HG03025 (cell line): ENCODE results near the gene WDR26.
"Not testable (repeated sequence)": the region's sequence is repeated elsewhere in the genome, so short reads cannot be mapped to it uniquely, and the experiment has no call there.

Experiments
- ATAC-seq: cut with Tn5 transposase; IDR thresholded peaks from one replicate; pipeline ENCODE4 v1.9.1; 2021; ENCODE audit warnings: mild to moderate bottlenecking, moderate library complexity; ENCODE audit not compliant: unreplicated experiment, low FRiP score

WDR26 gene

DNA sequence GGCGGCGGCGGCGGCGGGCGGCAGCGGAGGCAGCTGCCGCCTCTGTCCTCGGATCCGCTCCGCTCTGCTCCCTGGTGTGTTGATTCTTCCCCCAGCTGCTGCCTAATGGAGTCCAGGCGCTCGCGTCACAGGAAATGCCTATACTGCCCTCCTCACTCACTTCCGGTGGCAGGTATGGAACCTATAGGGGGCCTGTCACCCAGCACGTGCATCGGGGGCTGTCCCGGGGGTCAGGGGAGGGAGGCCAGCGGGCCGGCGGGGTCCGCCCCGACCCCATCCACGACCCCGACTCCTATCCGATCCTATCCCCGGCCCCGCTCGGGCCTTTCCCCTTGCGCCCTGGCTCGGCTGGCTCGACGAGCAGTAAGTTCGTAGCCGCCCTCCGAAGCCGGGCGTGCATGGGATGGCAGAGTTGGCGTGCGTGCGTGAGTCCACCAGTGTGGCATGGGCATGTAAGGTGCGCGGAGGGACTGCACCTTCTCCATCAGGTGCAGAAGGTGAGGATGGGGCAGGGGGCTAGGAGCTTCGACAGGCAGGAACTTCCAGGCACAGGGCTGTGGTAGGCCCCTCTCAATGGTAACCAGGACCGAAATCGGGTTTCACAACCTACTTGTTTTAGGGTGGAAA, at the start of gene WDR26:
TSS of gene WDR26 (minus strand) at position 107 of the 627 bp plus-strand sequence.
- ATAC-seq = peak; percentile 85

DNA sequence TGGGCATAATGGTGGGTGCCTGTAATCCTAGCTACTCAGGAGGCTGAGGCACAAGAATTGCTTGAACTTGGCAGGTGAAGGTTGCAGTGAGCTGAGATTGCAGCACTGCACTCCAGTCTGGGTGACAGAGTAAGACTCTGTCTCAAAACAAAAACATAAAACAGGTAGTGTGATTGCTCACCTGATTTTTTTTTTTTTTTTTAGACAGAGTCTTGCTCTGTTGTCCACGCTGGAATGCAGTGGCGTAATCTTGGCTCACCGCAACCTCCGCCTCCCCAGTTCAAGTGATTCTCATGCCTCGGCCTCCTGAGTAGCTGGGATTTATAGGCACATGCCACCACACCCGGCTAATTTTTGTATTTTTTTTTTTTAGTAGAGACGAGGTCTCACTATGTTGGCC, 48.6 kb upstream of the WDR26 start:
- ATAC-seq = not testable (repeated sequence)

DNA sequence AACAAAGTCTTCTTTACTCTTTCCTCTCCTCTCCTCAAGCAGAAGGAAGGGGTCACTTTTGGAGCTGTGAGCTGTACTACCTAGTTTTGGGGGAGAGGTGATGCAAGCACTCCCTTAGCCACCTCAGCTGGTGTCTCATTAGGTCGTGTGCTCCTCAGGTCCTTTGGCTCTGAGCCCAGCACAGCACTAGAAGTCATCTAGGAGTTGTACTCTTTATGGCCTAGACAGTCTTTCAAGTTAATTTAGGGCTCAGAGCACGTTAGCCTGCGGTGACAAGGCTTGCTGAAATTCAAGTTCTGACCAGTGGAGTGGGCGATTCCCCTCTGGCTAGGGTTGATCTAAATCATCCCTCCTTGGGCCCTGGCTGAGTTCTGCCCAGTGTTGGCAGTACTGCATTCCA, 48.0 kb upstream of the WDR26 start:
- no peak for ATAC-seq

DNA sequence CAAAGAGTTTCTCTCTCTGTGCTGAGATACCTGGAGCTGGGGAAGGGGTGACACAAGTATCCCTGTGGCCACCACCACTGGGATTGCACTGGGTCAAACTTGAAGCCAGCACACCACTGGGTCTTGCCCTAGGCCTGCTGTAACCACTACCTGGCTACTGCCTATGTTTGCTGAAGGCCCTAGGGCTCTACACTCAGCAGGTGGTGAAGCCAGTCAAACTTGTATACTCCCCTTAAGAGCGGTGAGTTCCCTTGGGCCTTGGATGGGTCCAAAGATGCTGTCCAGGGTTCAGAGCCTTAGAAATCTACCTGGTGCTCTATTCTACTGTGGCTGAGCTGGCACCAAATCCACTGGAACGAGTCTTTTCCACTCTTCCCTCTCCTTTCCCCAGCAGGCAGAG, 47.0 kb upstream of the WDR26 start:
- ATAC-seq = no peak

DNA sequence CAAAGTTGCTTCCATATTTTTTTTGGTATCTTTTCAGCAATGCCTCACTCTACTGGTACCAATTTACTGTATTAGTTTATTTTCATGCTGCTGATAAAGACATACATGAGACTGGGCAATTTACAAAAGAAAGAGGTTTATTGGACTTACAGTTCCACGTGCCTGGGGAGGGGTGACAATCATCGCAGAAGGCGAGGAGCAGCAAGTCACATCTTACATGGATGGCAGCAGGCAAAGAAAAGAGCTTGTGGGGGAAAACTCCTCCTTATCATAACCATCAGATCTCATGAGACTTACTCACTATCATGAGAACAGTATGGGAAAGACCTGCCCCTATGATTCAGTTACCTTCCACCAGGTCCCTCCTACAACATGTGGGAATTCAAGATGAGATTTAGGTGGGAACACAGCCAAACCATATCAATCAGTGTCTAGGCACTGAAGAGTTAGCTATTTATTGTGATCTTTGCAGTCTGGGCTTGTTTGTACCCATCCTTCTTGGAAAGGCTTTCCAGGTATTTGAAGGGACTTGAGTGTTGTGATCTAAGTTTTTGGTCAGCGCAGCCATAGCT, 46.4 kb upstream of the WDR26 start:
- not testable (repeated sequence) for ATAC-seq

DNA sequence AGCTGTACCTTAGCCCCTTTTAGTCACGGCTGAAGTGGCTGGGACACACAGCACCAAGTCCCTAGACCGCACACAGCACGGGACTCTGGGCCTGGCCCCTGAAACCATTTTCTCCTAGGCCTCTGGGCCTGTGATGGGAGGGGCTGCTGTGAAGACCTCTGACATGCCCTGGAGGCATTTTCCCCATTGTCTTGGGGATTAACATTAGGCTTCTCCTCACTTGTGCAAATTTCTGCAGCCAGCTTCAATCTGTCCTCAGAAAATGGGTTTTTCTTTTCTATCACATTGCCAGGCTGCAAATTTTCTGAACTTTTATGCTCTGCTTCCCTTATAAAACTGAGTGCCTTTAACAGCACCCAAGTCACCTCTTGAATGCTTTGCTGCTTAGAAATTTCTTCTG, 45.6 kb upstream of the WDR26 start:
- ATAC-seq = not testable (repeated sequence)

DNA sequence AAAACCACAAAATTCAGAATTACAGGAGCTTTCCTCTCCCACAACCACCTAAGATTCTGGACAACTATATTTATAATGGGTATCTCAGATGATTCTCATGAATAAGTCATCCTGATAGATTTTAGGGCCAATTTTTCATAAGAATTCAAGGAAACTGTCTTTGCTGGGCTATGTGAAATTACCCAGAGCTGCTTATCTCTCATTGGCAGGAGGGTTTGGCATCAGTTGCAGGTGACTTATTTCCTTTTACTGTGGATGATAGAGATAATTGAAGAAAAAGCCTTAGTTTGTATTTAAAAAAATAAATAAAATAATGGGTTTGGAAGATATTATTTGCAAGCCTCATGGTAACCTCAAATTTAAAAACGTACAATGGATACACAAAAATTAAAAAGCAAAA, 38.2 kb upstream of the WDR26 start:
- ATAC-seq = no peak

DNA sequence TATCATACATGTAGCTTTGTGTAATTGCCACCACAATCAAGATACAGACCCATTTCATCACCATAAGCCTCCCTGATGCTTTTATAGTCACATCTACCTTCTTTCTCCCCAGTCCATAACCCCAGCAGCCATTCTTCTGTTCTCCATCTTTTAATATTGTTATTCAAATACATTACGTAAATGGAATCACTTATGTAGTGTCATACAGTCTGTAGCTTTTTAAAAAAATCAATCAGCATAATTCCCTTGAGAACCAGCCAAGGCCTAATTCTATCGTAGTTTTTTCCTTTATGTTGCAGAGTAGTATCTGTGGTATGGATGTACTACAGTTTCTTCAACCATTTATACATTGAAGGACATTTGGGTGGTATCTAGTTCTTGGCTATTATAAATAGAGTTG, 31.6 kb upstream of the WDR26 start:
- no peak for ATAC-seq

DNA sequence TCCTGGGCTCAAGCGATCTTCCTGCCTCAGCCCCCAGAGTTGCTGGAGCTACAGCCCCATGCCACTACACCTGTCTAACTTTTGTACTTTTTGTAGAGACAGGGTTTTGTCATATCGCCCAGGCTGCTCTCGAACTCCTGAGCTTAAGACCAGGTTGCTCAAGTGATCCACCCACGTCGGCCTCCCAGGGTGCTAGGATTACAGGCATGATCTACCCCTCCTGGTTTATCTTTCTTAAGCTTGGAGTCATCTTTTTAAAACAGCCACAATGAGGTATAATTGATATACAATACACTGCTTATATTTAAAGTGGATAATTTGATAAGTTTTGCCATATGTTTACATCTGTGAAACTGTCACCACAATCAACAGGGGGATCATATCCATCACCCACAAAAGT, 25.4 kb upstream of the WDR26 start:
- ATAC-seq = no peak

DNA sequence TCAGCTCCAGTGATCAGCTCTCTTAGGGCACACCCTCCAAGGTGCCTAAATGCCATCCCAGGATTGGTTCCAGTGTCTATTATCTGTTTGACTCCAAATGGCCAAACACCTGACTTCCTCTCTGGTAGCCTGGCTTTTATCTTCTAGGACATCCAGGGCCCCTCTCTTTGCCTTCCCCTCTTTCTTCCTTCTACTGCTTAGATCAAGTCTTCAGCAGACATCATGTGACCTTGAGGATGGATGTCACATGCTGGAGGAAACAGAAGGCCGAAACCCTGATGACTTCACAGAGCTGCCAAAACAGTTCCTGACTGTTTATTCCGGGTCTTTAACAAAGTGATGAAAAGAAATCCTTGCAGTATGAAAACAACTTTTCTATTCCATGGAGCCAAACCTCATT, 24.4 kb upstream of the WDR26 start:
- ATAC-seq = no peak

DNA sequence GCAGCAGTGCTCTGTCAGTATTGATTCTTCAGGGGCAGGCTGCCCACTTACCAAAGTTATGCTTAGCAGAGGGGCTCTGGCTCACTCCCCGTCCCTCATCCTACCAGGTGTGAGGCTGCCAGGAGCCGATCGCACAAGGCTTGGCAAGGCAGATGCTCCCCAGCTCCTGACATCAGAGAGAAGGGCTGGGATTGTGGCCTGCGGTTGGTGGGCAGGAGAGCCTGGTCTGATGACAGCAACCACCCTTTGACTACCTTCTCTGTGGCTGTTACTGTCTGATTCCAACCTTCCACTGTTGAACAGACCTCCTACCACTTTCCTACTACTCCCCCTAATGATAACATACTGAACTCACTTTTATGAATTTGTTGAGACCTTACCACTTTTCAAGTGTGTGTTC, 23.7 kb upstream of the WDR26 start:
- no peak for ATAC-seq

DNA sequence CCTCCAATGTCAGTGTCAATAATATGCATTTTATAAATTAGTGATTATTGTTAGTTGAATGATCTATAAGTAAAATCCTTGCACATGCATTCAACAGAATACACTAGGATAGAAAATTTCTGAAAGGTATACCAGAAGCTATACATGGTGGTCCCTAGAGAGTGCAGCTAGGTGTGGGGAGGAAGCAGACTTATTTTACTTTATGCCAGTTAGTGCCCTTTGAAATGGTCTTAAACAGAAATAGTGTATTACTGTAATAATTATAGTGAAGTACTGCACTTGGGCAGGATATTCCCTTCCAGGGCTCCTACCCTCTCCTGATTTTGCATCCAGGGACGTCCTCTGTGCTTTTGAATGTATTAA, 23.2 kb upstream of the WDR26 start:
- ATAC-seq = no peak

DNA sequence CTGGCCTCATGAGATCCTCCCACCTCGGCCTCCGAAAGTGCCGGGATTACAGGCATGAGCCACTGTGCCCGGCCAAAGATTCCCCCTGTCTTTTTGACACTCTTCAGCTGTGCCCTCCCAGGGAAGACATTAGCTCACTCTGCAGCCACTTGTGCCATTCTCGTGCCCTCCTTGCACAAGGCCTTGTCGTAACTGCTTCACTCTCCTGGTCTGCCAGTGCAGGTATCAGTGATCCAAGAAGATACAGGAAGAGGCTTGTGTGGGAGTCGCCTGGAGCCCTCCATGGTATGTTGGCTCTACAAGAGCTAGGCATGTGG, 22.0 kb upstream of the WDR26 start:
- ATAC-seq = no peak

DNA sequence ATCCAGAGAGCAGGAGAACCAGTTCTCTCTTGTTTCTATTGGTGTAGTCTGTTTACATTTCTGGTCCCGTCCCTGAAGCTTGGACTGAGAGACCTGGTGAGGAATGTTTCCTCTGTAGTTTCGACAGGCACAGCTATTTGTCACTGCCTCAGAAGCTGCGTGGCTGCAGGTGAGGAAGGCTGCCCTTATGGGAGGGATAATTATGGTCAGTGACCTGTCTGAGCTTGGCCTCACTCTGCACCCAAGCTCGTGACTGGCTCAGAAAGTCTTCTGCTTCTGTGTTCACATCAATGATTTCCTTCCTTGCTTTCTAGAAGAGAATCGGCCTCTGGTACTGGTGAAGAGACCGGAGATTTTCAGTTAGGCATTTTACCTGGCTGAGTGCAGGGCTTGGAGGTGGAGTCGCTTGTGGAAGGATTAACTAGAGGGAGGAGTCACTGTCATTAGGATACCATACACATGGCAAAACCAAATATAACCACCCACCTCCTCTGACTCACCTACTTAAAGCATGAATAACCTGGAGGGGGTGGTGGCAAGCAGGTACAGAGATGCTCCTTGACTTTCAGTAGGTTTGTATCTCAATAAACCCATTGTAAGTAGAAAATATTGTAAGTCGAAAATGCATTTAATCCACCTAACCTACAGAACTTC, 19.9 kb upstream of the WDR26 start:
- ATAC-seq = no peak

DNA sequence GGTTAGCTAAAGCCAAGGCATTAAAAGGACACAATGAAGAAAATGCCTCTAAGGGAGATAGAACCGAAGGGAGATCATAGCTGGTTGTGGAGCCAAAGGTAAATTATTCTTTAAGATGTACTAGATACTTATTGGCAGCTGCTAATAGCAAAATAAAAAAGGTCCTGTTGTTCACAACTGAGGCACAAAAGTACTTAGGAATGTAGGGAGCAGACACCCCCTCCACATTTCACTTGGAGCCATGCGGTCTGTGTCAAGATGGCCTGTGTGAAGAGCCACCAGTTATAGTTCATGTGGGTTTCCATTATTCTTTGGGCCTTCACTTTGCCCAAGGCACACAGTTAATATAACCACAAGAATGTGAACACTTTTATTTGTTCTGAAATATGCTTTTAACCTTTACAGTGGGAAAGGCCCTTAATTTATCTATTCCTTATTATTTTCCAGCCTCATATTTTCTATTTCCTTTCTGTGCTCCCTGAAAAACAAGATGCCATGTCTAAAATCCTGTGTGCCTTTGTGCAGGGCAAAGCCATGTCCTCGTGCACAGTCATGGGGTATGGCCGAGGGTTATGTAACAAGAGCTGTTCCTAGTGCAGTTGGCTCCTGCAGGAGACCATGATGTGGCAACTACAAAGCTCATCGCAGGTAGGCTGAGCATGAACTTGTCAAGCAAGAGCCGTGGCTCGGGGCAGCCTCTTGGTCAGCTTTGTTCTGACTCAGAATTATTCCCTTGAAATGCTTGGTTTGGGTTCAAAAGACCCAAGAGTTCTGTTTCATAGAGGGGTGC, 16.2 kb upstream of the WDR26 start:
- no peak for ATAC-seq

DNA sequence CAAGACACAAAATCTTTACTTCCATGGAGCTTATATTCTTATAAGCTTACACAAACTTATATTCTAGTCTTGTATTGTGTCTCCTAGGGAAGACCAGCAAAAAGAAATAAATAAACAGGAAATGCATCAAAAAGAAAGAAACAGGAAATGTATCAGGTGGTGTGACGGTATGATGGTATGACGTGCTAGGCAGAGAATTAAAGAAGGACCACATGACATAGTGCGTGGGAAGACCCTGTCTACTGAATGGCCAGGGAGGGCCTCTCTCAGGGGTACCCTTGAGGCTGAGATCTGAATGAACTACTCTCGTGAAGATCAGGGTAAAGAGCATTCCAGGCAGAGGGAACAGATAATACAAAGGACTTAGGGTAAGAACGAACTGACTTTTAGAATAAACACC, 15.6 kb upstream of the WDR26 start:
- no peak for ATAC-seq

DNA sequence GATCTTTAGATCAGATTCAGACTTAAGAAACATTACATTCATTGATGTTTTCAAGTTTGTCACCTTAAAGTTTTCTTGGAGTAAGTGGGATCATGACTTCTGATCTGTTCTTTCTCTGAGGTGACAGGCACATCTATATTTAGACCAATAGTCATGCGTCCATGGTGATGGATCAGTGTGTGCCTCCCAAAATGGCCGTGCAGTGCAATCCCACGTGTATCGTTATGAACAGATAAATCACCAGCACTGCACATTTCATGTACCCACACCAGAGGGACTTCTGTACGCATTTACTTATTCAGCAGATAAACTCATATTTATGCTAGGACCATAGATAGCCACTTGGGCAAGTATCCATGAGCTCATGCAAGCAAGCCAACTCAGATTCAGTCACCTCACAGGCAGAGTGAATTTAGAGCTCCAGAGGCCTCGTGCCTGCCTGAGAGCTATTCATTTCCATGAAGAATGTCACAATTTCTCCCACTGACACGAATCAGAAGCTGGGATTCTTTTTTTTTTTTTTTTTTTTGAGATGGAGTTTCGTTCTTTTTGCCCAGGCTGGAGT, 13.9 kb upstream of the WDR26 start:
- no peak for ATAC-seq

DNA sequence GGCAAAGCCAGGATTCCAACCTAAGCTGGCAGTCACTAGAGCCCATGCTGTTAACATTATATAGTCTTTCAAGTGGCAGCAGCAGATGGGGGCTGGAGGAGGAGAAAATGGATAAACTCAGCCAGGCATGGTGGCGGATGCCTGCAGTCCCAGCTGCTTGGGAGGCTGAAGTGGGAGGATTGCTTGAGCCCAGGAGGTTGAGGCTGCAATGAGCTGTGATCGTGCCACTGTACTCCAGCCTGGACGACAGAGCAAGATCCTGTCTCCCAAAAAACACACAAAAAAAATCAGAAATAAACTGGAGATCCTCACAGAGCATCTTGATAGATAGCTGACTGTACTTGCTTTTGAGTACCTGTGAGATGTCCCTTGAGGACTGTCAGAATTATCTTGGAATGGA, 13.4 kb upstream of the WDR26 start:
- ATAC-seq = no peak

DNA sequence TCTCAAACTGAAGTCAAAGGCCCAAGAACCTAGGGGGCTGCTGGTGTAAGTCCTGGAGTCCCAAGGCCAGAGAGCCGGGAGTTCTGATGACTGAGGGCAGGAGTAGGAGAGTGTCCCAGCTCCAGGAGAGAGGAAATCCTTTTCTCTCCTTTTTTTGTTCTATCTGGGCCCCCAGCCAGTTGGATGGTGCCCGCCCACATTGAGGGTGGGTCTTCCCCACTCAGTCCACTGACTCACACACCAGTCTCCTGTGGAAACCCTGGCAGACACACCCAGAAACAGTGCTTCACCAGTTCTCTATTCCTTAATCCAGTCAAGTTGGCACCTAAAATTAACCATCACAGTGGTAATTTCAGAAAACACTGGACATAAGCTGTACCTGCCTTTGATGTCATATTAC, 12.7 kb upstream of the WDR26 start:
- no peak for ATAC-seq

DNA sequence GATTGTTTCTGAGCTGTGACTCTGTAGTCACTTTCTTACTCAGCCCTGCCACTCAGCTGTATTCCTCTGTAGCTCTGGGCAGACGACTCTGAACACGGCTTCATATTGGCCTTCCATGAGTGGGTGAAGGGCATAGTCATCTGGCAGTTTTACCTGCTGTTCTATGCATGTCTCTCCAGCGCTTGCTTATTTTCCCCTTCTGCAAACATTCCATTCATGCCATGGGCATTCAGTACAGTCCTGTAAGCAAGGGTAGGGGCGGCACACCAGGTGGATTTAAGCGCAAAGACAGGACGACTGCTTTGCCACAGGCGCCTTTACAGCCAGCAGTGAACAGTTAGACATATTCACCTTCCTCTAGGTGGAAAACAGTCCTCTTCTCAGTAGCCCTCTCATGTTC, 4.4 kb upstream of the WDR26 start:
- no peak for ATAC-seq

DNA sequence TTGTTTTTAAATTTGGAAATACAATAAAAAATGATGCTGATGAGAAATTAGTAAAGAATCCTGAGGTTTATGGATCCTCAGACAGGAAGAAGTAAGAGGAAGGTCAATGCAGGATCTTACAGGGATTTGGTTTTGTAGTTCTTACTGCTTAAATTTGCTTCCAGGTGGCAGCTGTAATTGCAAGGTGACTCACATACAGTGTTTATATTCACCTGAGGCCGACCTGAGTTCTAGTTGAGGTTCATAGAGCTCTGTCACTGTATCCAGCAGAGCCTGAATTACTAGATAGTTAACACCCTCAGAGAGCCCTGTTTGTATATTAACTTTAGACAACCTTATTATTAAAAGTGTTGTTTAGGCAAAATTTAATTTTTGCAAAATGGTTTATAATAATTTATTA, 1.4 kb upstream of the WDR26 start:
- no peak for ATAC-seq
